AG04449 (cell line): ENCODE measurements around the gene FKBP15.

Experiments
- CTCF ChIA-PET: fragments of 350-600 bp; formaldehyde crosslinking; extraction: SDS; loops from one replicate; lab custom pipeline; 2021; ENCODE audit warnings: antibody characterized with exemption; lab: Yijun Ruan, JAX
- POLR2A ChIA-PET: fragments of 400-600, 350-600 bp; formaldehyde crosslinking; extraction: SDS; loops from one replicate; lab custom pipeline; 2020; ENCODE audit warnings: antibody characterized with exemption, inconsistent platforms; lab: Yijun Ruan, JAX
- DNase-seq: peaks from one replicate; pipeline ENCODE4 v3.0.0-alpha.2; 2010; ENCODE audit warnings: low read depth, low spot score
- H3K4me3 ChIP-seq: 2 replicates; pipeline ENCODE4 v1.5.1; 2011; ENCODE audit warnings: low read depth, mild to moderate bottlenecking, control low read depth, low read length
- TF ChIP-seq, protein P1 (sequence below): IDR thresholded peaks from one replicate; pipeline ENCODE4 v1.5.1; 2011; ENCODE audit warnings: mild to moderate bottlenecking, moderate library complexity, low read length, control low read depth, inconsistent platforms; ENCODE audit not compliant: insufficient read depth; ENCODE audit errors: missing control alignments

FKBP15 gene, protein sequence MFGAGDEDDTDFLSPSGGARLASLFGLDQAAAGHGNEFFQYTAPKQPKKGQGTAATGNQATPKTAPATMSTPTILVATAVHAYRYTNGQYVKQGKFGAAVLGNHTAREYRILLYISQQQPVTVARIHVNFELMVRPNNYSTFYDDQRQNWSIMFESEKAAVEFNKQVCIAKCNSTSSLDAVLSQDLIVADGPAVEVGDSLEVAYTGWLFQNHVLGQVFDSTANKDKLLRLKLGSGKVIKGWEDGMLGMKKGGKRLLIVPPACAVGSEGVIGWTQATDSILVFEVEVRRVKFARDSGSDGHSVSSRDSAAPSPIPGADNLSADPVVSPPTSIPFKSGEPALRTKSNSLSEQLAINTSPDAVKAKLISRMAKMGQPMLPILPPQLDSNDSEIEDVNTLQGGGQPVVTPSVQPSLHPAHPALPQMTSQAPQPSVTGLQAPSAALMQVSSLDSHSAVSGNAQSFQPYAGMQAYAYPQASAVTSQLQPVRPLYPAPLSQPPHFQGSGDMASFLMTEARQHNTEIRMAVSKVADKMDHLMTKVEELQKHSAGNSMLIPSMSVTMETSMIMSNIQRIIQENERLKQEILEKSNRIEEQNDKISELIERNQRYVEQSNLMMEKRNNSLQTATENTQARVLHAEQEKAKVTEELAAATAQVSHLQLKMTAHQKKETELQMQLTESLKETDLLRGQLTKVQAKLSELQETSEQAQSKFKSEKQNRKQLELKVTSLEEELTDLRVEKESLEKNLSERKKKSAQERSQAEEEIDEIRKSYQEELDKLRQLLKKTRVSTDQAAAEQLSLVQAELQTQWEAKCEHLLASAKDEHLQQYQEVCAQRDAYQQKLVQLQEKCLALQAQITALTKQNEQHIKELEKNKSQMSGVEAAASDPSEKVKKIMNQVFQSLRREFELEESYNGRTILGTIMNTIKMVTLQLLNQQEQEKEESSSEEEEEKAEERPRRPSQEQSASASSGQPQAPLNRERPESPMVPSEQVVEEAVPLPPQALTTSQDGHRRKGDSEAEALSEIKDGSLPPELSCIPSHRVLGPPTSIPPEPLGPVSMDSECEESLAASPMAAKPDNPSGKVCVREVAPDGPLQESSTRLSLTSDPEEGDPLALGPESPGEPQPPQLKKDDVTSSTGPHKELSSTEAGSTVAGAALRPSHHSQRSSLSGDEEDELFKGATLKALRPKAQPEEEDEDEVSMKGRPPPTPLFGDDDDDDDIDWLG

DNA sequence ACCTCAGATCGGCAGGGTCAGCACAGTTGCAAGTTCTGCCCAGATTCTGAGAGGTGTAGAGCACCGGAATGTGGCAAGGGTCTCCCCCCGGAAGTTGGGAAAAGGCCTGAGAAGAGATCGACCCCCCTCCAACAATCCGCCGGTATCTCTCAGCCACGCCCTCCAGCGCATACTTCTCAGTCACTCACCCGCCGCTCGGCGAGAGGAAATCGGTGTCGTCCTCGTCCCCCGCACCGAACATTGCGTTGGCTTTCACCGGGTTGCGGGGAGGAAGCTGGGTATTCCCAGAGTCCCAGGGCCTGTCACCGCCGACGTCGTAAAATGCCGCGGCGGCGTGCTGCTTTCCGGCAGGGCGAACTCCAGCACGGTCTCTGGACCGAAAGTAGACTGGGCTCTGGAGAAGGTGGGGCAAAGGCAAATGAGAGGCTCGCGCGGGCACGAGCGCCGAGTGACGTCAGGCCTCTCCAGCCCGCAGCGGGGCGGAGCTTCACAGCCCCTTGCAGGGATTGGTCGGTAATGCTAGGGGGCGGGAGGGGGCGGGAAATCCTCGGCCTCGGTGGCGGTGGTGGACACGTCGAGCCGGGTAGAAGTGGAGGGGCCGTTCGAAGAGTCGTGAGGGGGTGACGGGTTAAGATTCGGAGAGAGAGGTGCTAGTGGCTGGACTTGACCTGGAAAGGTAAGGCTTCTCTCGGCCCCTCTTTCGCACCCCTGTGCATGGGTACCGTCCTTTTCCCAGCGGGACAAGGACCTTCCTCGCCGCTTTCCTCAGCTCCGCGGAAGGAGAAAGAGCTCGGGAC is at the start of gene FKBP15, which contains the start of gene SLC31A1:
FKBP15 (minus strand) TSS at position 275 of the 797 bp plus-strand sequence; CDS start at position 241, 34 bp downstream.
SLC31A1 (plus strand) TSS at position 542 of the 797 bp plus-strand sequence. CDS start 34,605 bp downstream, outside the sequence.
- TF ChIP-seq, protein P1, sequence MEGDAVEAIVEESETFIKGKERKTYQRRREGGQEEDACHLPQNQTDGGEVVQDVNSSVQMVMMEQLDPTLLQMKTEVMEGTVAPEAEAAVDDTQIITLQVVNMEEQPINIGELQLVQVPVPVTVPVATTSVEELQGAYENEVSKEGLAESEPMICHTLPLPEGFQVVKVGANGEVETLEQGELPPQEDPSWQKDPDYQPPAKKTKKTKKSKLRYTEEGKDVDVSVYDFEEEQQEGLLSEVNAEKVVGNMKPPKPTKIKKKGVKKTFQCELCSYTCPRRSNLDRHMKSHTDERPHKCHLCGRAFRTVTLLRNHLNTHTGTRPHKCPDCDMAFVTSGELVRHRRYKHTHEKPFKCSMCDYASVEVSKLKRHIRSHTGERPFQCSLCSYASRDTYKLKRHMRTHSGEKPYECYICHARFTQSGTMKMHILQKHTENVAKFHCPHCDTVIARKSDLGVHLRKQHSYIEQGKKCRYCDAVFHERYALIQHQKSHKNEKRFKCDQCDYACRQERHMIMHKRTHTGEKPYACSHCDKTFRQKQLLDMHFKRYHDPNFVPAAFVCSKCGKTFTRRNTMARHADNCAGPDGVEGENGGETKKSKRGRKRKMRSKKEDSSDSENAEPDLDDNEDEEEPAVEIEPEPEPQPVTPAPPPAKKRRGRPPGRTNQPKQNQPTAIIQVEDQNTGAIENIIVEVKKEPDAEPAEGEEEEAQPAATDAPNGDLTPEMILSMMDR, result no peak
- POLR2A ChIA-PET, result interaction anchor here (0.6 to 2.1 kb wide), 7 partner anchors 16 to 680 kb away, joined by 3 to 13 read pairs (median 4); partner anchors contain the start of genes CDC26, PRPF4 and SLC31A2
- CTCF ChIA-PET, result interaction anchor here (1.0 to 2.3 kb wide), 6 partner anchors 9 to 109 kb away, joined by 3 to 8 read pairs (median 3); partner anchors contain the start of genes CDC26 and PRPF4
- peak; percentile 87 for DNase-seq
- peak within 1 kb of the TSS; percentile 96 for H3K4me3 ChIP-seq

DNA sequence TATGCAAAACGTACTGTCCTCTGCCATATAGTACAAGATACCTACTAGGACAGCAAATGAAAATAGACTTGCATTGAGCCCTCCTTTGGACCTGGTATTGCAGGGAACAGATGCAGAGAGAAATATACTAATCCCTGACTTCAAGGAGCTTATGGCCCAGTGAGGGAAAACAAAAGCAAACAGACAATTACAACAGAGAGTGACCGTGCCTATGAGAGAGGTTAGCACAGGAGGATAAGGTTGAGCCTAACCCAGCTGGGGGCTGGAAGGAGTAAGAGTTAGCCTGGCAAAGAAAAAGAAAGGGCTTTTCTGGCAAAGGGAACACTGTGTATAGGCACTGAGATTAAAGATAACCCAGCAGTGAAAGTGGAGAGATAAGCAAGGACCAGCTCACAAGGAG is 48.8 kb upstream of the FKBP15 start:
- no peak for DNase-seq
- ChIA-PET CTCF (interaction anchor here (1.8 kb wide), 1 partner anchor 388 kb away, joined by 5 read pairs; no protein-coding TSS in a partner anchor), POLR2A (no interaction called here)
- TF ChIP-seq, protein P1, result no peak
- H3K4me3 ChIP-seq, result no peak overlapping the region

DNA sequence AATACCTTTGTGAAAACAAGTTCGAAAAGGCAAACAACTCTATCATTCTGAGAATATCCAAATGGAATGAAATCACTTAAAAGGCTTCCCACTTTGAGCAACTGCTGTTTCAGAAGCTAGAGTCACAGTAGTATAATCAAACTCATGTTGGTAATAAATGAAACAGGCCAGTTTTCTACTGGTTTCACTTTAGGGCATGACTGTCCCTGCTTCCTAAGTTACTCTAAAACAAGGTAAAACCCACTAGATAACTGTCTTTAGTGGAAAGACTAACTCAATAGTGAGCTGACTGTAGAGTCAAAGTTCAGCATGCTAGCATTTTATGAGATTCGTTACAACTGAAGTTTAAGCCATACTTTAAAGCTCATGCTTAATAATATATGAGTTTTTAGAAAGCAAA is 48.3 kb upstream of the FKBP15 start:
- CTCF ChIA-PET, result interaction anchor here (1.8 kb wide), 1 partner anchor 389 kb away, joined by 5 read pairs; no protein-coding TSS in a partner anchor
- TF ChIP-seq, protein P1, result no peak
- POLR2A ChIA-PET, result no interaction called here
- DNase-seq, result no peak
- H3K4me3 ChIP-seq, result no peak overlapping the region

DNA sequence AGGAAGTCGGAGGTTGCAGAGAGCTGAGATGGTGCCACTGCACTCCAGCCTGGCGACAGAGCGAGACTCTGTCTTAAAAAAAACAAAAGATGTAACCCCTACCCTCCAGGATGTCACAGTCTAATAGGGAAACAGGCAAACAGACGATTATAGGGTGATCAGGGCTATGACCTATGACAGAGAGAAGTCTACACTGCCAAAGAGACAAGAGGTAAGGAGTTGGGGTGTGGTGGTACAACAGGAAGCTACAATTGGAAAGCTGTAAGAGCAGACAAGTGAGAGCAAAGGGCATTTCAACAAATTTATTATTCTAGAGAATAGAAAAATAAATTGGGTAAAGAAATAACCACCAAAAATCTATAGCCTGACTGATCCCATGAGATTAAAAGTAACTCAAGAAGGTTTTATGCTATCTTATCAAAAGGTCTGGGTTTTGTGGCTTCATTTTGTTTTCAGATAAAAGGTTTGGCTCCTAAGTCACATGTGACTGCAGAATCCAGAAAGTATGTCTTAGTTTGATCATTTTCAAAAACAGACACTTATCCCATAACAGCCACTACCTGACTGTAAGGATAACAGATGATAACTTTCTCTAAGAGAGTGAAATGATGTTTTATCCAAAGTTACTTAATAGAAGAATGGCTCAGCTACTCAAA is 47.0 kb upstream of the FKBP15 start:
- TF ChIP-seq, protein P1, result no peak
- ChIA-PET CTCF (no interaction called here), POLR2A (no interaction called here)
- H3K4me3 ChIP-seq, result no peak overlapping the region
- no peak for DNase-seq

DNA sequence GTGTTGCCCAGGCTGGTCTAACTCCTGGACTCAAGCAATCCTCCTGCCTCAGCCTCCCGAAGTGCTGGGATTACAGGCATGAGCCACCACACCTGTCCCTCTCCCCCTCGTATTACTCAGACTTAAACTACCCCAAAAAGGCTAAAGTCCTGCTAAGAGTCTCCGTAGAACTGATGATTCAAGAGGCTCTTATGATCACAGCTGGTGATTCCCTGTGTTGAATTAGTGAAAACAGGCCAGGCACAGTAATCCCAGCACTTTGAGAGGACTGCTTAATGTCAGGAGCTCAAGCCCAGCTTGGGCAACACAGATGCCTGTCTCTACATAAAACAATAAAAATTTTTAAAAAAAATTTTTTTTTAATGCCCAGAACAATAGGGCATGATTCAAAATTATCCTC is 45.1 kb upstream of the FKBP15 start:
- TF ChIP-seq, protein P1, result no peak
- no peak overlapping the region for H3K4me3 ChIP-seq
- ChIA-PET POLR2A (interaction anchor here (0.7 kb wide), 1 partner anchor 24 kb away, joined by 3 read pairs; no protein-coding TSS in a partner anchor), CTCF (interaction anchor here (3.2 kb wide), 1 partner anchor 8 kb away, joined by 16 read pairs; the partner anchor contains the start of genes CDC26 and PRPF4)
- no peak for DNase-seq
